Endothelial cell of umbilical vein (primary cell): ENCODE data around the gene FOXP1. TPM values are rescaled to one million over a fixed set of nuclear protein-coding genes. Genes with fewer than 3 reads are reported as not detected.

Source experiments
- BruUV-seq: library from RNA; stranded (reverse); fragments of 400-500 nt; replicated peaks from 2 replicates; lab custom pipeline; 2021; lab: Mats Ljungman, UMichigan
- CTCF ChIA-PET: fragments of 300-600, 350-600 bp; sonication (Branson Sonifier 250); formaldehyde crosslinking; loops from one replicate; lab custom pipeline; 2021; ENCODE audit warnings: antibody characterized with exemption, inconsistent platforms; lab: Charles Lee
- POLR2A ChIA-PET: fragments of 300-600, 350-600 bp; sonication (Branson Sonifier 250); formaldehyde crosslinking; loops from one replicate; lab custom pipeline; 2021; ENCODE audit warnings: antibody characterized with exemption, inconsistent platforms; lab: Charles Lee
- DNase-seq: peaks from one replicate; pipeline ENCODE4 v3.0.0-alpha.2; 2011; ENCODE audit warnings: low read depth, low spot score
- FAIRE-seq: peaks from 2 replicates; lab custom pipeline; 2011; peaks lifted over from hg19 to GRCh38; lab: Jason Lieb, UNC
- H2AFZ ChIP-seq: 2 replicates; pipeline ENCODE4 v1.6.0; 2012; ENCODE audit warnings: low read depth, low read length, control low read depth, inconsistent platforms
- H3K27ac ChIP-seq: 2 replicates; pipeline ENCODE4 v1.5.1; 2011; ENCODE audit warnings: low read depth, mild to moderate bottlenecking, control low read depth, low read length, moderate library complexity; ENCODE audit not compliant: insufficient read depth
- H3K27me3 ChIP-seq, 2 experiments: 2 replicates each; pipeline versions ENCODE4 v1.6.0 to v1.6.1; 2011; ENCODE audit warnings: low read length in 2 of 2, mixed read lengths in 1 of 2; ENCODE audit not compliant: control insufficient read depth in 2 of 2, insufficient read depth in 2 of 2
- H3K36me3 ChIP-seq, 2 experiments: 2 replicates in 1 of 2; 3 replicates in 1 of 2; pipeline ENCODE4 v1.5.1; 2011; ENCODE audit warnings: low read length in 2 of 2, mild to moderate bottlenecking in 1 of 2, moderate library complexity in 1 of 2; ENCODE audit not compliant: control insufficient read depth in 2 of 2, insufficient read depth in 2 of 2; ENCODE audit errors: extremely low read depth in 1 of 2
- H3K4me1 ChIP-seq: 3 replicates; pipeline ENCODE4 v1.5.1; 2011; ENCODE audit warnings: mild to moderate bottlenecking, low read length; ENCODE audit not compliant: control insufficient read depth, insufficient read depth; ENCODE audit errors: extremely low read depth
- H3K4me2 ChIP-seq: 2 replicates; pipeline ENCODE4 v1.6.1; 2011; ENCODE audit warnings: low read length, control low read depth, mixed read lengths; ENCODE audit not compliant: insufficient read depth
- H3K4me3 ChIP-seq, 3 experiments: fragments of 200-600 bp in 1 of 3; sonication (generic), shearing (Covaris generic) in 1 of 3; replicated peaks in 1 of 3; 2 replicates each; pipeline ENCODE4 v1.5.1; 2011 to 2016; ENCODE audit warnings: control low read depth in 3 of 3, low read length in 3 of 3, mild to moderate bottlenecking in 2 of 3, inconsistent platforms in 1 of 3, low read depth in 1 of 3, moderate library complexity in 1 of 3; ENCODE audit not compliant: insufficient read depth in 1 of 3
- H3K79me2 ChIP-seq: 2 replicates; pipeline ENCODE4 v1.6.0; 2012; ENCODE audit warnings: low read length, inconsistent platforms; ENCODE audit not compliant: control insufficient read depth, insufficient read depth
- H3K9ac ChIP-seq: replicated peaks from 2 replicates; pipeline ENCODE3; 2011; ENCODE audit warnings: low read length, control low read depth; ENCODE audit not compliant: insufficient read depth; ENCODE audit errors: extremely low read depth
- H3K9me1 ChIP-seq: replicated peaks from 3 replicates; pipeline ENCODE4 v1.6.0; 2011; ENCODE audit warnings: mild to moderate bottlenecking, low read length; ENCODE audit not compliant: control insufficient read depth, insufficient read depth; ENCODE audit errors: extremely low read depth
- H3K9me3 ChIP-seq: replicated peaks from 2 replicates; pipeline ENCODE4 v1.5.1; 2012; ENCODE audit warnings: low read length, inconsistent platforms; ENCODE audit not compliant: control insufficient read depth, insufficient read depth
- H4K20me1 ChIP-seq: replicated peaks from 2 replicates; pipeline ENCODE3; 2011; ENCODE audit warnings: mild to moderate bottlenecking, low read length; ENCODE audit not compliant: control insufficient read depth, insufficient read depth; ENCODE audit errors: extremely low read depth
- EZH2 ChIP-seq: IDR thresholded peaks from 2 replicates; pipeline ENCODE4 v1.6.1; 2012; ENCODE audit warnings: borderline replicate concordance, low read depth, mild to moderate bottlenecking, moderate library complexity, low read length, inconsistent platforms; ENCODE audit not compliant: severe bottlenecking
- FOS ChIP-seq: IDR thresholded peaks from 2 replicates; pipeline ENCODE4 v1.6.1; 2011; ENCODE audit warnings: mild to moderate bottlenecking, low read length, moderate library complexity, borderline replicate concordance; ENCODE audit not compliant: insufficient read depth
- GATA2 ChIP-seq: IDR thresholded peaks from 2 replicates; pipeline ENCODE4 v1.7.0; 2011; ENCODE audit warnings: low read depth, mild to moderate bottlenecking, moderate library complexity, mixed read lengths, low read length; ENCODE audit not compliant: insufficient read length, insufficient read depth
- JUN ChIP-seq: IDR thresholded peaks from 2 replicates; pipeline ENCODE4 v1.6.1; 2011; ENCODE audit warnings: borderline replicate concordance, low read depth; ENCODE audit not compliant: insufficient read length, insufficient read depth
- MYC ChIP-seq: IDR thresholded peaks from one replicate; pipeline ENCODE4 v1.6.1; 2011; ENCODE audit warnings: mild to moderate bottlenecking, low read depth, low read length
- POLR2A ChIP-seq: IDR thresholded peaks from 2 replicates; pipeline ENCODE4 v1.6.1; 2012; ENCODE audit warnings: low read depth, mild to moderate bottlenecking, control low read depth, low read length
- POLR2AphosphoS5 ChIP-seq: IDR thresholded peaks from 2 replicates; pipeline ENCODE4 v1.6.1; 2012; ENCODE audit warnings: low read depth, mild to moderate bottlenecking, control low read depth, low read length, moderate library complexity; ENCODE audit not compliant: insufficient read depth
- dilution Hi-C: fragments of 300-500 bp; cut with MboI; formaldehyde crosslinking; loops from one replicate; pipeline ENCODE4 v1.15.0; 2019; ENCODE audit warnings: low sequenced_read_pairs; ENCODE audit not compliant: extremely low pct_ligation_motif_present
- intact Hi-C: fragments of 100-400 bp; cut with micrococcal nuclease; formaldehyde crosslinking; loops from one replicate; pipeline ENCODE4 v1.10.0; 2022
- polyA plus RNA-seq, 4 experiments: library from polyadenylated mRNA; depleted of rRNA in 3 of 4; stranded (reverse) in 3 of 4; unstranded in 1 of 4; fragments of >200 nt; gene quantifications; 2 replicates each; pipeline versions ENCODE4 v1.2.1 to v1.2.3, GENCODE V29; 2011 to 2012; ENCODE audit warnings: missing spikeins in 1 of 4
- total RNA-seq: library from RNA; stranded (reverse); gene quantifications from 2 replicates; pipeline ENCODE4 v1.2.3, GENCODE V29; 2021
- TF ChIP-seq, protein P1 (sequence below), 2 donors: IDR thresholded peaks; 1 replicate in 1 of 2; 2 replicates in 1 of 2; pipeline ENCODE4 v1.5.1; 2011; ENCODE audit warnings: low read length in 2 of 2, mild to moderate bottlenecking in 2 of 2, moderate library complexity in 2 of 2, control low read depth in 1 of 2, inconsistent platforms in 1 of 2, low read depth in 1 of 2; ENCODE audit not compliant: insufficient read depth in 1 of 2; ENCODE audit errors: extremely low read depth in 1 of 2
- TF ChIP-seq, protein P2 (sequence below): IDR thresholded peaks from 2 replicates; pipeline ENCODE4 v1.6.1; 2011; ENCODE audit not compliant: insufficient read depth, insufficient read length

The FOXP1 gene
- total and polyA plus RNA-seq, 2 donors (not counting 3 experiments of a cell fraction or from before 2014, with no cell fraction given) = 41.0 to 107 TPM

DNA sequence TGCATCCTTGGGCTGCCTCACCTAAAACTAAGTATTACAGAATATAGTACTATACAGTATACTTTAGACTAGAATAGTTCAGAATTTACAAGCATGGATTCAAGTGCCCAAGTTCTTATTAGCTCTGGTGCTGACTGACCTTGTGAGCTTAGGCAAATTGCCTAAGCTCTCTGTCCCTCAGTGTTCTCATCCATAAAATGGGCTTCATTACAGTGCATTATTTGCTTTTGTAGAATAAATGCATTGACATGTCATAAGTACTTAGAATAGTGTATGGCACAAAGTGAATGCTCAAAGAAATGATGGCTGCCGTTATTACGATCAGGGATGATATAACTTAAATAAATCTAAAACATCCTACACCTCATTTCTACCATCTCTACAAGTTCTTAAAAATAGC lies 269.7 kb downstream of the FOXP1 start:
- ChIA-PET CTCF (interaction anchor here (0.5 kb wide), 1 partner anchor 132 kb away, joined by 3 read pairs; no protein-coding TSS in a partner anchor), POLR2A (no interaction called here)
- peaks cover 5% of the 10 kb centered on the region for H3K4me1 ChIP-seq
- intact Hi-C loops (no loop called here), dilution Hi-C loops (no loop called here)
- no peaks in the 10 kb centered on the region for H3K9me1 ChIP-seq
- no peak overlapping the region for H2AFZ ChIP-seq
- no peak overlapping the region for H3K9ac ChIP-seq
- H3K27me3 ChIP-seq = no peaks in the 10 kb centered on the region
- no peak overlapping the region for H3K4me2 ChIP-seq
- no TSS peak for BruUV-seq
- FAIRE-seq (no peak), DNase-seq (no peak)
- H3K4me3 ChIP-seq = no peak overlapping the region
- H3K27ac ChIP-seq = no peak overlapping the region
- TF ChIP-seq POLR2AphosphoS5 = no peak
- TF ChIP-seq, protein P1, sequence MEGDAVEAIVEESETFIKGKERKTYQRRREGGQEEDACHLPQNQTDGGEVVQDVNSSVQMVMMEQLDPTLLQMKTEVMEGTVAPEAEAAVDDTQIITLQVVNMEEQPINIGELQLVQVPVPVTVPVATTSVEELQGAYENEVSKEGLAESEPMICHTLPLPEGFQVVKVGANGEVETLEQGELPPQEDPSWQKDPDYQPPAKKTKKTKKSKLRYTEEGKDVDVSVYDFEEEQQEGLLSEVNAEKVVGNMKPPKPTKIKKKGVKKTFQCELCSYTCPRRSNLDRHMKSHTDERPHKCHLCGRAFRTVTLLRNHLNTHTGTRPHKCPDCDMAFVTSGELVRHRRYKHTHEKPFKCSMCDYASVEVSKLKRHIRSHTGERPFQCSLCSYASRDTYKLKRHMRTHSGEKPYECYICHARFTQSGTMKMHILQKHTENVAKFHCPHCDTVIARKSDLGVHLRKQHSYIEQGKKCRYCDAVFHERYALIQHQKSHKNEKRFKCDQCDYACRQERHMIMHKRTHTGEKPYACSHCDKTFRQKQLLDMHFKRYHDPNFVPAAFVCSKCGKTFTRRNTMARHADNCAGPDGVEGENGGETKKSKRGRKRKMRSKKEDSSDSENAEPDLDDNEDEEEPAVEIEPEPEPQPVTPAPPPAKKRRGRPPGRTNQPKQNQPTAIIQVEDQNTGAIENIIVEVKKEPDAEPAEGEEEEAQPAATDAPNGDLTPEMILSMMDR (IDR thresholded peaks at IDR 0.05; ENCODE audit: extremely low read depth in 1 of 2, insufficient read depth in 1 of 2, low read depth in 1 of 2, low read length in 2 of 2) = no peak
- no peak for TF ChIP-seq FOS
- TF ChIP-seq MYC = no peak
- TF ChIP-seq, protein P2, sequence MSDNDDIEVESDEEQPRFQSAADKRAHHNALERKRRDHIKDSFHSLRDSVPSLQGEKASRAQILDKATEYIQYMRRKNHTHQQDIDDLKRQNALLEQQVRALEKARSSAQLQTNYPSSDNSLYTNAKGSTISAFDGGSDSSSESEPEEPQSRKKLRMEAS = no peak
- TF ChIP-seq JUN = no peak
- TF ChIP-seq GATA2 = no peak
- no peak for TF ChIP-seq POLR2A
- TF ChIP-seq EZH2 = no peak
- H3K79me2 ChIP-seq = no peaks in the 10 kb centered on the region
- H3K36me3 ChIP-seq = no peaks in the 10 kb centered on the region
- no peaks in the 10 kb centered on the region for H4K20me1 ChIP-seq
- no peaks in the 10 kb centered on the region for H3K9me3 ChIP-seq
